GM19438 (cell line): ENCODE measurements around the gene CIPC.

Experiments used
- ATAC-seq: cut with Tn5 transposase; IDR thresholded peaks from one replicate; pipeline ENCODE4 v1.9.1; 2021; ENCODE audit warnings: low read depth; ENCODE audit not compliant: unreplicated experiment

Gene CIPC, protein sequence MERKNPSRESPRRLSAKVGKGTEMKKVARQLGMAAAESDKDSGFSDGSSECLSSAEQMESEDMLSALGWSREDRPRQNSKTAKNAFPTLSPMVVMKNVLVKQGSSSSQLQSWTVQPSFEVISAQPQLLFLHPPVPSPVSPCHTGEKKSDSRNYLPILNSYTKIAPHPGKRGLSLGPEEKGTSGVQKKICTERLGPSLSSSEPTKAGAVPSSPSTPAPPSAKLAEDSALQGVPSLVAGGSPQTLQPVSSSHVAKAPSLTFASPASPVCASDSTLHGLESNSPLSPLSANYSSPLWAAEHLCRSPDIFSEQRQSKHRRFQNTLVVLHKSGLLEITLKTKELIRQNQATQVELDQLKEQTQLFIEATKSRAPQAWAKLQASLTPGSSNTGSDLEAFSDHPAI

DNA sequence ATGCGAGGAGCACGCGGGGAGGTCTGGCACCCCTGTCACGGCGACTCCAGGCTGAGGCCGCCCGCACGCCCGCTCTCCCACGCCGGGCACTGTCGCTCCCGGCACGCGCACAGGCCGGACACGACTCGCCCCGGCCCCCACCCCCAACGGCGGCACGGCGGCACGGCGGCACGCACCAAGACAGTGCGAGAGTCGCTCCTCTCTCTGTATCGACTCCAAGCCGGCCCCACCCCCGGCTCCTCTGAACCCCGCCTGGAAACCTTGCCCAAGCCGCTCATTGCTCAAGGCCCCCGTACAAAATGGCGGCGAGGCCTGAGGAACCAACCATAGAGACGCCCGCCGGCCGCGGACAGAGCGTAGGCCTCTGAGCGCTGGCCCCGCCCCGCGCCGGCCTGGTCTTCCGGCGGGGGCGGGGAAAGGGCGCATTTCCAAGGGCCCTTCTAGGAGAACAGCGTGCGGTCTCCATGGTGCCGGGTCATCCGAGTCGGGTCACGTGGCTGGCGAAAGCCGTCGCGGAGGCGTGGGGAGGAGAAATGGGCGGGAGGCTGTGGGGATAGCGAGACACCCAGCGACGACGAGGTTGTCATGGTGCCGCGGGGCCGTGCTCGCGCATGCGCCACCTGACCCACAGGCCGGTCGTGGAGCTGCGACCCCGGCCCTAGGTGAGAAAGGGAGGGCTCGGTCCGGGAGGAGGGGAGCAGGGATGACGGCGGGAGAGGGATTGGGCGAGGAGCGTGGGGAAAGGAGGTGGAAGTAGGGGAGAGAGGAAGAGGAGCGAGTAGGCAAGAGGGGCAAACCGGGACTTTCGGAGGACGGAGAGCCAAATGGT lies at the start of gene CIPC:
Gene CIPC, plus strand, starts transcription at position 559 of the 829 bp plus-strand sequence. CDS start 7,451 bp downstream, outside the sequence.
- peak; percentile 87 for ATAC-seq

DNA sequence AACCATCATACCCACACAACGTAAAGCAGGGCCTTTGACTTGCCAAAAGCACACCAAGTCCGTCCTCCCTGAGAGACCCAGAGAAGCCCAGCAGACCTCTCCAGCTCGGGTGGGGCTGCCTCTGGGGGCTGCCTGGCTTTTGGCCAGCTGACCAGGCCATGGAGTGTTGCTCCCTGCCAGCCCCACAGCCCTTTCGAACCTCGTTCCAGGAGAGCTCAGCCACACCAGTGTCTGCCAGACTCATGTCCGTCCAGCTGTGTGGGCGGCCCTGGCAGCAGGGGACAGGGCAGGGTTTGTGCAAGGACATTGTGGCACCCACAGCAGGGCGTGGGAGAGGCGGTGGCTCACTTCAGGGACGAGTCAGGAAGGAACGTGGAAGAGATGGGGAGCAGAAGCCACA lies 46.9 kb upstream of the CIPC start:
- ATAC-seq: no peak

DNA sequence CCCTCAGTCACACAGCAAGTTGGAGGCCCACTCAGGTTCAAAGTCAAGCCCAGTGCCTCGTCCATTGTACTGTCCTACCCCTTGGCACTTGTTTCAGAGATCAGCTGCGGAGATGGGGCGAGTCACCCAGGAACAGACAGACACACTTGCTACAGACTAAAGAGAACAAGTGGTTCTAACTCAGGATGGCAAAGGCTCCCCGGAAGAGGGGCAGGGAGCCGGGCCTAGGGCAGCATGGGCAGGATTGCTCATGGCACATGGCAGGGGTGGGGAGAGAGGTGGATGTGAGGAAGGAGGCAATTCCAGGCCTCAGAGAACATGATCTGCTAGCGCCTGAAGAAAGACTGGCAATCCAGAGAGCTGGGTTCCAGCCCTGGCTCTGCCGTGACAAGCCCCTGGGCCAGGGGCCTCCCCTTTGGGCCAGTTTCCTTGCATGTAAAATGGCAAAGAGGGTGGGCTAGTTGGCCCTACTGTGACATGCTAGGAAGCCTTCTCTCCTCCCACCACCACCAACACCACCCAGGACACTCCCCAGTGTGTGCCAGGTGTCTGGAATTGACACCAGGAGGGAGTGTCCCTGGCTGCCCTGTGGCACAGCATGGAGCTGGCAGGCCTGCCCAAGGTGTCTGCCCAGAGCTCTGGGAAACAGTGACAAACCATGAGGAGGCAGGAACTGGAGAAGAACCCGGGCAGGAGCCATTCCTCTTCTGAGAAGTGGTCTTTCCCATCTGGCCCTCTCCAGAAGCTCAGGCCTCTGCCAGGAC lies 45.6 kb upstream of the CIPC start:
- no peak for ATAC-seq

DNA sequence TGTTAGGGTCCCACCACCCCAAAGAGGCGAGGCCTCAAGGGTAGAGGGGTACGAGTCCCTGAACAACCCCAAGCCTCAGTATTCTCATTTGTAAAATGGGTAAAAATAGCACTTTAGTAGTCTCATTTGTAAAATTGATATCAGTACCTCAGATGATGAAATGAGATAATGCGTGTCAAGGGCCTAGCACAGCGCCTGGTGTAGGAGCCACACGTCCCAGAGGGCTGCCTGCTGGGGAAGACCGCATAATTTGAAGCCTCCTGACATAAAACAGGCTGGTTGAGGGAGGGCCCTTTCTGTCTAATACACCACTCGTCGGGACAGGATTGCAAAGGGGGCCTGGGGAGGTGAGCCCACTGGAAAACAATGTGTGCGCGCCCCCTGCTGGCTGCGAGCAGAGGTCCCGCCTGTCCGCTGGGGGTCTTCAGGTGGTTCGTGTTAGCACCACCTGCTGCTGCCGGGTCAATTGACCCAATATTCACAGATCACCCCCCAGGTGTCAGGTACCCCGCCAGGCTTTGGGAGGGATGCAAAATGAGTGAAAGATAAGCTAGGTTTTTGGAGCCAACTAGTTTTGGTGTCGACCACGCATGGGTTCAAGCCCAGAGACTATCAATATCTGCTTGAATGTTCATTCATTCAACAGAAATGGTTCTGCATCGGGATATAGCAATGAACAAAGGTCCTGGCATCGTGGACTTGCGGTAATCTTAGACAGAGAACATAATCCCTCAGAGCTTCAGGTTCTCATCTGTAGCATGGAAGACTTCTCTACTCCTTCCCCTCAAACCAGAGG lies 44.8 kb upstream of the CIPC start:
- no peak for ATAC-seq

DNA sequence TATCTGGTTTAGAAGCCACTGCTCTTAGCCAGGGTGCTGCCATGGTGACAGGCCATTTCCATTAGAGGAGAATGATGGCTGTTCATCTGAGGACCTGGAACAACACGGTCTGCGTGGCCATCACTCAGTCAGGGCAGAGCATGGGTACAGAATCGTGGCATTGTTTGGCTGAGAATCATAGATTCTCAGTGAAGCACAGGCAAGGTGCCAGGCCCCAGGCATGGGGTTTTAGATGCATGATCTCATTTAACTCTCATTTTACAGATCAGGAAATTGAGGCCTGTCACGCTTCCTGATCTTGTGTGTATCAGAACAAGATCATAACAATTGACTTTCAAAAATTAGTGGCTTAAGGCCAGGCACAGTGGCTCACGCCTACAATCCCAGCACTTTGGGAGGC lies 42.8 kb upstream of the CIPC start:
- no peak for ATAC-seq

DNA sequence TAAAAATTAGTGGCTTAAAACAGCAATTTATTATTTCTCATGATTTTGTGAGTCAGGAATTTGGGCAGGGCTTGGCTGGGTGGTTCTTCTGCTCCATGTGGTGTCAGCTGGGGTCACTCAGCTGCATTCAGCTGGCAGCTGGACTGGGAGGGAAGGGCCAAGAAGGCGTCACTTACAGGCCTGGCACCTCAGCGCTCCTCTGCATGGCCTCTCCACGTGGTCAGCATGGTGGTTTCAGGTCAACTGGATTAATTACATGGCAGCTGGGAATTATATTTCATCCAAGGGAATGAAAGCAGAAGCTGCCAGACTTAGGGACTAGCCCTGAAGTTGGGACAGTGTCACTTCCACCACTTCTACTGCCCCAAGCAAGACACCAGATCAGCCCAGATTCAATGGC lies 42.1 kb upstream of the CIPC start:
- no peak for ATAC-seq

DNA sequence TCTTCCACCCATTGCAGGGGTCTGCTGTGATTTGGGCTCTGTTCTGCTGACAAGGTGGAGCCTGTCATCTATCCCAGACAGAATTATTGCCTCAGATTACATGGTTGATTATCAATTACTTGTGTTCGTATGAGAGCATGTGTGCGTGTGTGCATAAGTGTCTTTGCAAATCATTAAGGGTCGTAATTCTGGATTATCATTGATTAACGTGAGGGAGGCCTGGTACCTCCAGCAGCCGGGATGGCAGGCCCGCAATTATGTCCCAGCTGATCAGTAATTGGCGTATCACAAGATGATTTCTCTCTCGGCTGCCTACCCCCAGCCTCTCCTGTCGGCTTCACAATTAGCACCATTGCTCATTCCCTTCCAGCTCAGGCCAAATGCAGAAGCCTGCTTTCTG lies 39.9 kb upstream of the CIPC start:
- ATAC-seq: no peak

DNA sequence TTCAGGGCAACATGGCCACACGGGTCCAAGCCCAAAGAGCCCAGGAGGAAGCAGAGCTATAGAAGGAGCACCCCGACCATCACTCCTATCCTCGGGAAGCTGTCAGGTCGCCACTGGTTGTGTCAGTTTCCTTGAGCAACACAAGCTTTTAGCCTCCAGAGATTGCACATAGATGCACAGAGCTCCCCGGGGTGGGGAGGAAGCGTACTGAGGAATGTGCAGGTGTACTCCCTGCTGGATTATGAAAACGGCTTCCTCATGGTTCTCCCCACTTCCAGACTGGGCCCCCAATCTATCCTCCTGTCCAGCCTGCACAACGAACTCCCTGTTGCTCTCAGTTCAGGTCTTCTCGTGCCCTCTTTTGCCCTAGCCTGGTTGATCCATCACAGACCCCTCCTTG lies 39.3 kb upstream of the CIPC start:
- no peak for ATAC-seq

DNA sequence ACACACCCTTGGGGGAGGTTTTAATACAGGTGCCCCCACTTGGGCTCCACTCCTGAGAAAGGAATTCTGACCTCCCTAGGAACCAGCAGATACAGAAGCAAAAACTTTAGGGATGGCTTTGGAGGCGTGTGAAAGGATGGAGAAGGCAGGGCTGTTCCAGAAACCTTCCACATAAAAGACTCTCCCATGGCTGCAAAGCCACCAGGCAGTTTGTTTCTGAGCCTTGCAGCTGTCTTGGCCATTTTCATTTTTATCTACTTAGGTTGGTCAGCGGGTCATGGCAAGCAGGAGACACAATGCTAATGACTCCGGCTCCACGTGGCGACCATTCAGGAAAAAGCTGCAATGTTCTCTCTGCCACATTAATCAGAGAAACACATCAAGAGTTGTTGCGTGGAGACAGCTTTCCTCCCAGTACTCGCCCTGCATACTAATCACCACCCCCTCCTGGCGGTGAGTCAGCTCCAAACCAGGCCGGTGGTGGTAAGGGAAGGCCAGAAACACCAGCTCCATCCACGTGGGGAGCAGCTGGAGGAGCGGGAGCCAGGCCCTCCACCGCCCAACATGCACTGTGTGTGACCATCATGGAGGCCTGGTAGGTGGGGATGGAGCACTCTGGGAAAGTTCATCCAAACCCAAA lies 38.7 kb upstream of the CIPC start:
- ATAC-seq: no peak

DNA sequence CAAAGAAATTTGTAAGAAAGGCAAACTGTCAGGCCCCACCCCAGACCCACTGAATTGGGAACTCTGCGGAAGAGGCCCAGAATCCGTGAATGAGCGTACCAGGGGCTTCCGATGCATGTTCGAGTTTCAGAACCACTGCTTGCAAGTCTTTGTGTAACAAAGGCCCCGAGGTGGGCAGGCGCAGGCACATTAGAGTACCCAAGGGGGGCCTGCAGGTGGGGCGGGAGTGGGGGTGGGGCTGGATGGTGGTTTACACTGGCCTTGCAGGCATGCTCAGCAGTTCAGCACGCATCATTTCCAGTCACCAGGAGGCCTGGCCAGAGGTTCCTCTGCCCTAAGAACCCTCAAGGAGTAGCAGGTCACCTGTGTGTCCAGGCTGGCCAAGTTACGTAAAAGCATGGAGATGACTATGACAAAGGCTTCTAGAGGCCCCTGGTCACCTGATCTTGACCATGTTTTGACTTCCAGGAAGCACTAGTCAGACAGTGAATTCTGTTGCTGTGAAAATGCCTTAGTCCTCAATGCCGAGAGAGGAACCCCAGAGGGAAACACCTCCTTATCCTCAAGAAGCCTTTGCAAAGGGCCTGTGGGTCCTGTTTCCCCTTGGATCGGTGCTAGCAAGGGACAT lies 36.3 kb upstream of the CIPC start:
- no peak for ATAC-seq

DNA sequence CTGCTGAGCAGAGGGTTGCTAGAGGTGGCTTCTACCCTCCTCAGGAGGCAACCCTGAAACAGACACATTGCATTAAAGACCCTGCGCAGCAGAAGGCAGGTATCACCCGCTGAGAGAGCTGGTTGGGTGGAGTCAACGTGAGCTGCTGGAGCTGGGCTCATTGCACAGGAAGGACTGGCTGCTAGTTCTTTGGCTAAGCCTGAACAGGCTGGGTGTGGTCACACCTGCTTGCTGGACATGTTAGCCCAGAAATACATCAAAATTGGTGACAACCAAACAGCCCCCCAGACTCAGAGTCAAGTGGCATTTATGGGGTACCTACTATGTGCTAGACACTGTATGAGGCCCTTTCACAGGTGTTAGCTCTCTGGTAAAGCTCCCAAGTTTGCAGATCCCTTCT lies 35.8 kb upstream of the CIPC start:
- ATAC-seq: no peak

DNA sequence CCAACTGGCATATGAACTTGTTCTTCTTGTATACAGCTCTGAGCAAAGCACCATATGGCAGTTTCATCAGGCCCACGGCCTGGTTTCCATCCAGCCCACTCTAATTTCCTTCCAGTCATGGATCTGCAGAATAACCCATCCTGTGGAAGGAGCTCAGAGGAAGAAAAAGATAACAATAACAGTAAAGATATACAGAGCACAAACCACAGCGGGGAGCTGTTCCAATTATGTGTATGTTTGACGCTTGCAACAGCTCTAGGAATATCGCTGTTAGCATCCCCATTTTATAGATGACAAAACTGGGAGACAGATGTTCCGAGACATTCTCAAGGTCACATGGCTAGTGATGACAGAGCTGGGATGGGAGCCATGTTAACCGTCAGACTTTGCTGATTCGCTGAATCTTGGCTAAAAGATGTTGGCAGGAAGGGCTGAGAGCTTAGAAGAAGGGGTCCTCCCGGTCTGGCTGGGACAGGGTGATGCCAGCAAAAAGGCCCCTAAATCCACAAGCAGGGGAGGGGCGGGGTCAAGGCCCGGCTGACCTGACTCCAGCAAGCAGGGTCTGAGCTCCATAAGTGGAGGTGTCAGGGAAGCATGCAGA lies 34.4 kb upstream of the CIPC start:
- no peak for ATAC-seq

DNA sequence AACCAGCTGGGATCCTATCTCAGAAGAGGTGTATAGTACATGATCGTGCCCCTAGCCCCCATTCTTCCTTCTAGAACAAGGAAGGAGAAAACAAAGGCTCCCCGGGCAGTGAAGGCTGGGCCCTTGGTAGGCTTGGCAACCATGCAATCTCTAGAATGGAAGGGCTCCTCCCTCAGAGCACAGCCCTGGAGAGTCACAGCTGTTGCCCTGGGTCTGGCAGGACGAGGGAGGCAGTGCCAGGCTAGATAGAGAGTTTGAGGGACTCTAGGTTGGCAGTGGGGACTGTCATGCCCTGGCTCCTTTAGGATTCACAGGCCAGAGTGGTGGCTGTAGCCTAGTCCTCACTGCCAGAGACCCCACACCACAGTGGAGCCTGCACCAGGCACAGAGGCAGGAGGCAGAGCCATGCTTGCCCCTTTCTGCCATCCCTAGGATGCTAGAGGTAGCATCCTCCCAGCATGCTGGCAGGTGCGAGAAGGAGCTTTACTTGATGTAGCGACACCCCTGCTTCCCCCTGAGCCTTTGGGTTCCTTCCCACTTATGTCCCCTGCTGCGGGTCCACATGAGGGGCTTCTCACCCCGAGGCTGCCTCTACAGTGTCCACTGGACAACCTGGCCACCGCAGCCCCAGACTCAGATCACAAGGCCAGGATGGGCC lies 33.4 kb upstream of the CIPC start:
- ATAC-seq: no peak

DNA sequence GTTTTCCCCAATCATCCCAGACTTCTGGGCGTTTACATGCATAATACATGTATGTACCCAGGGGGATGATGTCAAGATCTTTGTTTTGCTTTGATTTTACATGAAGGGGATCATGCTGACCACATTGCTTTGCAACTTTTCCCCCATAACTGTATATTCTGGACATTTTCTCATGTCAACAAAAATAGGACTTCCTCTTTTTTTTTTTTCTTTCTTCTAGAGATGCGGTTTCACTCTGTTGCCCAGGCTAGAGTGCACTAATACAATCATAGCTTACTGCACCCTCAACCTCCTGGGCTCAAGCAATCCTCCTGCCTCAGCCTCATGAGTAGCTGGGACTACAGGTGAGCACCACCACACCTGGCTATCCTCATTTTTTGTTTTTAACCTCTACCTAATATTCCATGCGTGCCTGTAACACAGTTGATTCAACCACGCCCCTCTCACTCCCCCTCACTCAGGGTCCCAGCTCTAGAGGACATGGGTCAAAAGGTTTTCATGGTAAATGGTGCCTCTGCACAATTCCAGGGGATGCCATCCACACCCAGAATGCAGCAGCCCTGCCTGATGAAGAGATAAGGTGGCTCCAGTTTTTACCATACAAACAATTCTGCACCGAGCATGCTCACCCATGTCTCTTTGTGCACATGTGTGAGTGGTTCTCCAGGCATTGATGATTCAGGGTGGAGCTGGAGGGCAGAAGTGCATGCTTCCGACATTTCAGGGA lies 32.0 kb upstream of the CIPC start:
- peak; percentile 57 for ATAC-seq

DNA sequence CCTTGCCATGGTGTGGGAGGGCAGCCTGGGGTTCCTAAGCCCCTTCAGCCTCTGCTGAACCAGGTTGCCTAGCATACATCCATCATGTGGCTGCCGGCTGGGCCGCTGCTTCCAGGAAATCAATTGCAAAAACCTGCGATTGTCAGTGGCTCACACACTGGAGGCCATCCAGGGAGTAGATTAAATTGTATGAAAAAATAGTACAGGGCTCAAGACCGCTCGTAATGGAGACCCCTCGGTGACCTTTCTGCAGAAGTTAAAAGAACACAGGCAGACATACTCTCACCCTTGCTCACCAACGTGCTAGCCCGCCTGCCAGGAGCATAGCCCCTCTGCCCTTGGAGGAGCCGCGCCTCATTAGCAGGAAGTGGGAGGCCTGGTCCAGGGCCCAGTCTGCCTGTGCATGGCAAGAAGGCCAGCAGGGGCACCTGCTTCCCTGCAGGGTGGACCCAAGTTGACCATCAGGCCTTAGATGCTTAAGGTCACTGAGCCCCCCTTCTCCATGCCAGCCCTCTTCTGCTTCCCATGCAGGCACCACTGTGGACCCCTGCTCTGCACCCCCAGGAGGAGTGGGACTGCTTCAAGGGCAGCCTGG lies 31.4 kb upstream of the CIPC start:
- no peak for ATAC-seq

DNA sequence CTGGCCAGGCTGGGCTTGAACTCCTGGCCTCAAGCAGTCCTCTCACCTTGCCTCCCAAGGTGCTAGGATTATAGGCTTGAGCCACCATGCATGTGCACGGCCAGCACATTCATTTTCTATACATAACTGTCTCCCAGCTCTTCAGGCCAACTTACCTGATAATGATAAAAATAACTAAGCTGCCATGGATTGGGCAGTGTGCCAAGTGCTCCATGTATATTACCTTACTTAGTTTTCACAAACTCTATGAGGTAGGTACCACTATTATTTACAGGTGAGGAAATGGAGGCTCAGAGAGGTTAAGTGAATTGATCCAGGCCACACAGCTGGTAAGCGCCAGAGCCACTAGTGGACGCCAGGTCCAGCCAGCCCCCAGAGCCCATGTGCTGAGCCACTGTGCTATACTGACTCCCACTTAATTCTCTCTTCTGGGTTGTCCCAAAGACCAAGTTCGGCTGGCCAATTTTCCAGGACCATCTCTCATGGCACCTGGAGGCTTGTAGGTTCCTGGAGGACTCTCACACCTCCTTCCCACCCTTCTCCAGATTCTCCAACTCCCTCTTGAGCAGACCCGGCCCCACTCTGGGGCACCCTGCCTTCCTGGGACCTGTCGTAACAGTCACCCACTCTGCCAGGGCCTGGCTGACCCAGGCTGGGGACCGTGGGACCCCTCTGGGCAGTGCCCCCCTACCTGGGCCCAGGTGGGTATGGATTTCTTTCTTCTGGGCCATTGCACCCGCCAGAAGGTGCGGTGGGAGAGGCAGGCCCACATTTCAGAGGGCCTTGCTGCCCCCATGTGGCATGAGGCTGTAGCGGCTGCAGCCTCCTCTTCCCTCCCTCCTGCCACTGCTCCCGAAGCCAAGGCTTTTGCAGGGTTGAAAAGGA lies 30.2 kb upstream of the CIPC start:
- ATAC-seq: no peak
